Glomerular endothelial cell (primary cell): ENCODE results near the gene KIF5B. TPM values are rescaled to one million over a fixed set of nuclear protein-coding genes. Genes with fewer than 3 reads are reported as not detected.
"Not testable (repeated sequence)": the region's sequence is repeated elsewhere in the genome, so short reads cannot be mapped to it uniquely, and the experiment has no call there.

Experiments used
- DNase-seq: peaks from one replicate; pipeline ENCODE4 v3.0.0-alpha.2; 2011; ENCODE audit warnings: low read depth, low spot score; ENCODE audit errors: extremely low read depth
- total RNA-seq: library from RNA; depleted of rRNA; stranded (reverse); fragments of >200 nt; gene quantifications from 2 replicates; pipeline ENCODE4 v1.2.3, GENCODE V29; 2015

Gene KIF5B
- total RNA-seq, result 117 and 161 TPM in 2 replicates

- no peak for DNase-seq
Observed at GRCh38 chr10:32056136-32057035, at the start of gene KIF5B. Gene KIF5B, minus strand, starts transcription at chr10:32056425. Its CDS starts 452 bp downstream, at chr10:32055973.

DNA sequence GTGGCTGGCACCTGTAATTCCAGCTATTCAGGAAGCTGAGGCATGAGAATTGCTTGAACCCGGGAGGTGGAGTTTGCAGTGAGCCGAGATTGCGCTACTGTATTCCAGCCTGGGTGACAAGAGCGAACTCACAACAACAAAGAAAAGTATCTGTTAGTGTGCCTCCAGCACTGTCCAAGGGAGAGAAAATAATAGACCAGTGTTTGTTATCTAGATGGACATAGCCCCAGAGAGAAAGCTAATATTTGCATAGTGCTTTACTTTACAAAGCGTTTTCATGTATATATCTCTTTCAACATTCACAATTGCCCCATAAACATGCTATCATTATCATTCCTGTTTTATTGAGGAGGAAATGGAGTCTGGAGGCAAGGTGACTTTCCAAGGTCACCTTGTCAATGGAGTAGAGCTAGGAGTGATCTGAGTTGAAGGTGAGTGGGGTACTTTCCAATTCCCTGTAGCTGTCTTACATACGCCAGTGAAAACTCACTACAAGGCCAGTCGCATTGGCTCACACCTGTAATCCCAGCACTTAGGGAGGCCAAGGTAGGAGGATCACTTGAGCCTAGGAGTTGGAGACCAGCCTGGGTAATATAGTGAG lies 49.7 kb upstream of the KIF5B start:
- DNase-seq, result no peak

GRCh38 chr10:32104622-32105509 lies 48.6 kb upstream of the KIF5B start:
- DNase-seq, result no peak

DNA sequence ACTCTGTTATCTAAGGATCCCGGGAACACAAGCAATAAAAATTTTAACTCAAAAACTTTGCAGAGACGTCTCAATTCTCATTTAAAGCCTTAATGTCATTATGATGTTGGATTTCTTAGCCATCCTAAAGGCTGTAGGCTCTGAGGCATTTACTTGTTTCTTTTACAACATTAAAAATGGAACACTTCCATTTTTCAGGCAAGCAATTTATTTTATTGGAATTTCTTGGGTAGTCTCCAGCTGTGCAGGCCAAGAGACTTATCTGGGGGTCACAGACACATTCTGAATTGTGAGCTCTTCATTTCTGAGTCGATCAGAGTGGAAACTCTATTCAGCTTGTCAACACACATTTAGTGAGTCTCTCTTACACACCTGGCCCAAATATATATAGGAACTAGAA lies 48.0 kb upstream of the KIF5B start:
- no peak for DNase-seq

DNA sequence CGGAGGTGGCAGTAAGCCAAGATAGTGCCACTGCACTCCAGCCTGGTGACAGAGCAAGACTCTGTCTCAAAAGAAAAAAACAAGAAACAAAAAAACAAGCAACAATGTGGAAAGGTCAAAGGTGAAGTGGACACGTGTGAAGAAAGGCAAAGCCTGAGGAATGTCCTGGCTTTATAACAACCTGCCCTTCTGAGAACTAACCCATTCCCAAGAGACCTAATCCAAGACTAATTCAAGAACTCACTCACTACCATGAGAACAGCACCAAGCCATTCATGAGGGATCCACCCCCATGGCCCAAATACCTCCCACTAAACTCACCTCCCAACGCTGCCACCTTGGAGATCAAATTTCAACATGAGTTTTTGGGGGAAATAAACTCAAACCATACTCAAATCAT lies 47.5 kb upstream of the KIF5B start:
- DNase-seq, result no peak

DNA sequence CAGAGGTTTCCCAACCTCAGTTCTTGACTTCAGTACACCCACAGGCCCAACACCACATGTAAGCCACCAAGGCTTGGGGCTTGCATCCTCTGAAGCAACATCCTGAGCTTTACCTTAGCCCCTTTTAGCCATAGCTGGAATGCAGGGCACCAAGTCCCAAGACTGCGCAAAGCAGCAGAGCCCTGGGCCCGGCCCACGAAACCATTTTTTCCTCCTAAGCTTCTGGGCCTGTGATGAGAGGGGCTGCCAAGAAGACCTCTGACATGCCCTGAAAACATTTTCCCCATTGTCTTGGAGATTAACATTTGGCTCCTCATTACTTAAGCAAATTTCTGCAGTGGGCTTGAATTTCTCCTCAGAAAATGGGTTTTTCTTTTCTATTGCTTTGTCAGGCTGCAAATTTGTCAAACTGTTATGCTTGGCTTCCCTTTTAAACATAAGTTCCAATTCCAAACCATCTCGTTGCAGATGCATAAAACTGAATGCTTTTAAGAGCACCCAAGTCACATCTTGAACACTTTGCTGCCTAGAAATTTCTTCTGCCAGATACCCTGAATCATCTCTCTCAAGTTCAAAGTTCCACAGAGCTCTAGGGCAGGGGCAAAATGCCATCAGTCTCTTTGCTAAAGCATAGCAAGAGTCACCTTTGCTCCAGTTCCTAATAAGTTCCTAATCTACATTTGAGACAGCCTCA lies 42.5 kb upstream of the KIF5B start:
- not testable (repeated sequence) for DNase-seq

- no peak for DNase-seq
Observed at GRCh38 chr10:32095116-32095733, 39.0 kb upstream of the KIF5B start.

- no peak for DNase-seq
Observed at GRCh38 chr10:32093650-32094049, 37.4 kb upstream of the KIF5B start.

DNA sequence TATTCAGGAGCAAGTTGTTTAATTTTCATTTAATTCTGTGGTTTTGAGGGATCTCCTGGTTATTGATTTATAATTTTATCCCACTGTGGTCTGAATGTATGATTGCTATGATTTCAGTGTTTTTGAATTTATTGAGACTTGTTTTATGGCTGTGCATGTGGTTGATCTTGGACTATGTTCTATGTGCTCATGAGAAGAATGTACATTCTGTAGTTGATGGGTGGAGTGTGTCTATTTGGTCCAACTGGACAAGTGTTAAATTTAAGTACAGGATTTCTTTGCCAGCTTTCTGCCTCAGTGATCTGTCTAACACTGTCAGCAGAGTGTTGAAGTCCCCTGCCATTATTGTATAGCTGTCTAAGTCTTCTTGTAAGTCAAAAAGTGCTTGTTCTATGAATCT lies 34.8 kb upstream of the KIF5B start:
- DNase-seq, result no peak

DNA sequence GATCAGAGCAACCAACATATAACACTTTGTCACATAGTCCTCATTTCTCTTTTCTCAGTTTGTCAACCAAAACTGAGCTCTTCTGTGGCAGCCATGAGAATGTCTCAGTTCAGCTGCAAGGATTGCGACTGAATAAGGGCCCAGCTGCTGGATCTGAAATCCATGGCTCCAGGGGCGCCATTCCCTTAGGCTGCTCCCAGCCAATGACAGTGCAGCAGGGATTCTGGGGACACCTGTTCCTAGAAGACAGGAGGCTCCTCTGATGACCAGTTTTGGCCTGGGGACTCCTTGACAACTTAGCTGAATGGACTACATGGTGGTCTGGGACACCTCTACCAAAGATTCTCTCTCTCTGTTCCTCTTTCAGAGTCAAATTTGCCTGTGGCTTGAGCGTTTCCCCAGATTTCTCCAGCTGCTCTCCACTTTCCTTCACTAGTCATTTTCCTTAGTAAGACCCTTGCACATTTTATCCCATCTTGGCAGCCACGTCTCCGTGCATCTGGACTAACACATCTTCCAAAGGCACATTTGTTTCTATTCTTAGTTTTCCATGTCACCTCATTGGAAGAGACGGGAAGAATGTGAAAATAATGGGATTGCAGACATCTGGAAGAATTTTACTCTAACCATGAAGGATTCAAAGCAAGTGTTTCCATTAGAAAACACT lies 28.1 kb upstream of the KIF5B start:
- no peak for DNase-seq

DNA sequence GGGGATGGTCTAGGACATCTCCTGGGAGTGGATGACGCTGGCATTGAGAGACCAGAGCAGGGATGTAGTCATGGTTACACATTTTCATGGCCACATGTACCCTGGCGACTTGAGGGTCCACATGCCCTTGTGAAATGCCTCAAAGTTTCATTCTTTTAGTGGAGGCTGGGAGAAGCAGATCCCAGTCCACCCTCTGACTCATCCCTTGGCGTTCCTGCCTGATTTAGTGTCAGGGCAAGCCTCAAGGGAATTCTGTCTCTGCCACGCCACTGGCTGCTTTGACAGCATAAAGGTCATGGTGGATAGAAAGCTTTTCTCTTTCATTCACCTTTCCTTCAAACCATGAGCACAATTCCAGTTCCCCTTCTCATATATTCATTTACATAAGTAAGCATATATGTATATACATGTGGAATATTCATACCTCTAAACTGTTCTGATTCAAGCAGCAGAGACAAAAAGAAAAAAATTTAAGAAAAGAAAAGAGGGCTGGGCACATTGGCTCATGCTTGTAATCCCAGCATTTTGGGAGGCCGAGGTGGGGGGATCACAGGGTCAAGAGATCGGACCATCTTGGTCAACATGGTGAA lies 21.8 kb upstream of the KIF5B start:
- DNase-seq, result no peak

GRCh38 chr10:32073659-32074058 lies 17.4 kb upstream of the KIF5B start:
- no peak for DNase-seq

DNA sequence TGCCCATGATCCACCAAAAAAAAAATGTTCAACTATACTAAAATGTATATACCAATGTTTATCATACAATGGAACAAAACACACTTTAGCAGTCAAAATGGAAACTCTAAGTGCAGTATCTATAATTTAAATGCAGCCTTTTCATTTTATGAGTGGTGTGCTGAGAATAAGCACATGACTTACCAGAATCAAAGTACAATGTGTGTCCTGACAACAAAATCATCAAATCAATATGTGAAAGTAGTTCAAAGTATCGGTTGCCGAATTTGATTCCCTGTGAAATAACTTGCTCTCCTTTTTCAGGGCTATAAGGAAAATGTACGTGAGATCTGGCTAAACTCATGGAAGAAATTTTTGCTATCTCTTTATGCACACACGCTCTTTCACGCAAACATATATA lies 16.9 kb upstream of the KIF5B start:
- no peak for DNase-seq

- DNase-seq, result no peak
Observed at GRCh38 chr10:32072025-32072800, 16.0 kb upstream of the KIF5B start.

- DNase-seq, result no peak
Observed at GRCh38 chr10:32070645-32071044, 14.4 kb upstream of the KIF5B start.

GRCh38 chr10:32068569-32068968 lies 12.3 kb upstream of the KIF5B start:
- DNase-seq, result no peak

- not testable (repeated sequence) for DNase-seq
Observed at GRCh38 chr10:32067931-32068330, 11.7 kb upstream of the KIF5B start.

GRCh38 chr10:32065856-32066255 lies 9.6 kb upstream of the KIF5B start:
- no peak for DNase-seq

- DNase-seq, result no peak
Observed at GRCh38 chr10:32061440-32061839, 5.2 kb upstream of the KIF5B start.
